K562 (cell line): ENCODE measurements around the gene ZNRF3.

Source experiments
- ATF6 ChIP-seq: sonication (generic); formaldehyde crosslinking; IDR thresholded peaks from 2 replicates; pipeline ENCODE4 v1.4.0; 2020; ENCODE audit warnings: mild to moderate bottlenecking, missing genetic modification reagents
- CEBPB ChIP-seq: fragments of 450-650 bp; IDR thresholded peaks from 2 replicates; pipeline ENCODE4 v1.6.1; 2016; ENCODE audit warnings: missing genetic modification characterization, missing compliant biosample characterization
- FOS ChIP-seq: IDR thresholded peaks from 3 replicates; pipeline ENCODE4 v1.6.1; 2011; ENCODE audit not compliant: insufficient read length; ENCODE audit errors: extremely low read depth
- GABPA ChIP-seq: fragments of 200-800 bp; sonication (Bioruptor generic); conservative IDR thresholded peaks from 2 replicates; pipeline ENCODE4 v1.6.1; 2016; ENCODE audit warnings: low read depth, missing genetic modification characterization, missing compliant biosample characterization
- MCM7 ChIP-seq, 2 experiments: fragments of 450-650 bp; IDR thresholded peaks; 2 replicates each; pipeline ENCODE4 v1.6.1; 2016 to 2018
- POLR2AphosphoS2 ChIP-seq: IDR thresholded peaks from 2 replicates; pipeline ENCODE4 v1.6.1; 2012; ENCODE audit warnings: low read length, improper control_type of control experiment
- PTBP1 ChIP-seq: fragments of 200-400 bp; formaldehyde crosslinking; IDR thresholded peaks from 2 replicates; pipeline ENCODE4 v1.6.1; 2017; ENCODE audit warnings: low read depth, low read length
- SMC3 ChIP-seq: conservative IDR thresholded peaks from 2 replicates; pipeline ENCODE4 v1.6.1; 2011; ENCODE audit warnings: low read depth, low read length, improper control_type of control experiment; ENCODE audit not compliant: insufficient read depth
- ZNF121 ChIP-seq: sonication (generic); formaldehyde crosslinking; conservative IDR thresholded peaks from 2 replicates; pipeline ENCODE4 v1.8.0; 2022; ENCODE audit warnings: missing genetic modification reagents
- ZZZ3 ChIP-seq: fragments of 450-650 bp; IDR thresholded peaks from 2 replicates; pipeline ENCODE4 v1.6.1; 2016; ENCODE audit warnings: antibody characterized with exemption, mild to moderate bottlenecking, moderate library complexity
- TF ChIP-seq, protein P1 (sequence below), 3 experiments: IDR thresholded peaks in 2 of 3; conservative IDR thresholded peaks in 1 of 3; 2 replicates each; pipeline ENCODE4 v1.5.1; 2011 to 2012; ENCODE audit warnings: low read length in 3 of 3, mild to moderate bottlenecking in 3 of 3, control low read depth in 2 of 3, improper control_type of control experiment in 1 of 3, inconsistent platforms in 1 of 3, low read depth in 1 of 3, mixed read lengths in 1 of 3, moderate library complexity in 1 of 3; ENCODE audit not compliant: insufficient read depth in 2 of 3

GRCh38 chr22:28967969-28968368 is 84.6 kb downstream of the ZNRF3 start:
- TF ChIP-seq POLR2AphosphoS2, result no peak
- no peak for TF ChIP-seq ZZZ3
- no peak for TF ChIP-seq ATF6 (CRISPR knock-in tag)
- no peak for TF ChIP-seq PTBP1
- no peak for TF ChIP-seq FOS
- TF ChIP-seq, protein P1, sequence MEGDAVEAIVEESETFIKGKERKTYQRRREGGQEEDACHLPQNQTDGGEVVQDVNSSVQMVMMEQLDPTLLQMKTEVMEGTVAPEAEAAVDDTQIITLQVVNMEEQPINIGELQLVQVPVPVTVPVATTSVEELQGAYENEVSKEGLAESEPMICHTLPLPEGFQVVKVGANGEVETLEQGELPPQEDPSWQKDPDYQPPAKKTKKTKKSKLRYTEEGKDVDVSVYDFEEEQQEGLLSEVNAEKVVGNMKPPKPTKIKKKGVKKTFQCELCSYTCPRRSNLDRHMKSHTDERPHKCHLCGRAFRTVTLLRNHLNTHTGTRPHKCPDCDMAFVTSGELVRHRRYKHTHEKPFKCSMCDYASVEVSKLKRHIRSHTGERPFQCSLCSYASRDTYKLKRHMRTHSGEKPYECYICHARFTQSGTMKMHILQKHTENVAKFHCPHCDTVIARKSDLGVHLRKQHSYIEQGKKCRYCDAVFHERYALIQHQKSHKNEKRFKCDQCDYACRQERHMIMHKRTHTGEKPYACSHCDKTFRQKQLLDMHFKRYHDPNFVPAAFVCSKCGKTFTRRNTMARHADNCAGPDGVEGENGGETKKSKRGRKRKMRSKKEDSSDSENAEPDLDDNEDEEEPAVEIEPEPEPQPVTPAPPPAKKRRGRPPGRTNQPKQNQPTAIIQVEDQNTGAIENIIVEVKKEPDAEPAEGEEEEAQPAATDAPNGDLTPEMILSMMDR (IDR thresholded peaks at IDR 0.05 in 2 of 3, conservative IDR thresholded peaks at IDR 0.05 in 1 of 3; ENCODE audit: insufficient read depth in 2 of 3, low read depth in 1 of 3, low read length in 3 of 3), result no peak
- TF ChIP-seq GABPA, result no peak
- TF ChIP-seq CEBPB (tag), result no peak
- no peak for TF ChIP-seq ZNF121 (CRISPR knock-in tag)
- no peak for TF ChIP-seq MCM7 (IDR thresholded peaks at IDR 0.05)
- no peak for TF ChIP-seq SMC3
